SH-SY5Y (cell line): Measurements from ENCODE around the gene NXNL2.

Experiments used
- GATA2 ChIP-seq: IDR thresholded peaks from 2 replicates; pipeline ENCODE4 v1.6.1; 2011; ENCODE audit warnings: mild to moderate bottlenecking, low read depth, low read length
- GATA3 ChIP-seq: IDR thresholded peaks from 2 replicates; pipeline ENCODE4 v1.6.1; 2011; ENCODE audit warnings: low read depth, mild to moderate bottlenecking, low read length, moderate library complexity

GRCh38 chr9:88536951-88537760, 2.2 kb downstream of the NXNL2 start:
- TF ChIP-seq GATA2 (no peak), GATA3 (no peak)
